Activated naive CD8-positive, alpha-beta T cell (primary cell): Measurements from ENCODE around the gene PAK4.
"Not testable (repeated sequence)": the region's sequence is repeated elsewhere in the genome, so short reads cannot be mapped to it uniquely, and the experiment has no call there.

Experiments
- H3K27ac Mint-ChIP-seq: one replicate; pipeline ENCODE4 v1.8.0; 2021; ENCODE audit warnings: mixed read lengths
- H3K27me3 Mint-ChIP-seq: one replicate; pipeline ENCODE4 v1.8.0; 2021; ENCODE audit warnings: mixed read lengths
- H3K36me3 Mint-ChIP-seq: one replicate; pipeline ENCODE4 v1.8.0; 2021; ENCODE audit warnings: mixed read lengths
- H3K4me1 Mint-ChIP-seq: one replicate; pipeline ENCODE4 v1.8.0; 2021; ENCODE audit warnings: low read depth, mixed read lengths
- H3K4me3 Mint-ChIP-seq: one replicate; pipeline ENCODE4 v1.8.0; 2021; ENCODE audit warnings: mild to moderate bottlenecking, mixed read lengths
- H3K9me3 Mint-ChIP-seq: one replicate; pipeline ENCODE4 v1.8.0; 2021; ENCODE audit warnings: low read depth, mixed read lengths

Gene PAK4

DNA sequence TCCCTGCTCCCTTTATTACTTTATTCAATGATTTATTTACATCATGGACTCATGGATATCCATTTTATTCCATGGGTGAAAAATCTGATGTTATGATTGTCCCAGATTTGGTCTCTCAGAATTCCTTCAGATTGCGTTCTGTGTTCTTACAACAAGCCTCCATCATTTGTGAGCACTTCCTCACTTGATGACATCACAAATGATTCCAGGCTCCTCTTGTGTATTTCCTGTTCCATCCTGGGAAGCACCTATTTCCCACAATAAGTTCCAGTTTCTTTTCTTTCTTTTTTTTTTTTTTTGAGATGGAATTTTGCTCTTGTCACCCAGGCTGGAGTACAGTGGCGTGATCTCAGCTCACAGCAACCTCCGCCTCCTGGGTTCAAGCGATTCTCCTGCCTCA is 34.7 kb upstream of the PAK4 start:
- Mint-ChIP-seq H3K4me3 (no peak overlapping the region), H3K36me3 (no peaks in the 10 kb centered on the region), H3K4me1 (no peaks in the 10 kb centered on the region), H3K27me3 (peaks cover 1% of the 10 kb centered on the region), H3K27ac (no peak overlapping the region), H3K9me3 (no peaks in the 10 kb centered on the region)

DNA sequence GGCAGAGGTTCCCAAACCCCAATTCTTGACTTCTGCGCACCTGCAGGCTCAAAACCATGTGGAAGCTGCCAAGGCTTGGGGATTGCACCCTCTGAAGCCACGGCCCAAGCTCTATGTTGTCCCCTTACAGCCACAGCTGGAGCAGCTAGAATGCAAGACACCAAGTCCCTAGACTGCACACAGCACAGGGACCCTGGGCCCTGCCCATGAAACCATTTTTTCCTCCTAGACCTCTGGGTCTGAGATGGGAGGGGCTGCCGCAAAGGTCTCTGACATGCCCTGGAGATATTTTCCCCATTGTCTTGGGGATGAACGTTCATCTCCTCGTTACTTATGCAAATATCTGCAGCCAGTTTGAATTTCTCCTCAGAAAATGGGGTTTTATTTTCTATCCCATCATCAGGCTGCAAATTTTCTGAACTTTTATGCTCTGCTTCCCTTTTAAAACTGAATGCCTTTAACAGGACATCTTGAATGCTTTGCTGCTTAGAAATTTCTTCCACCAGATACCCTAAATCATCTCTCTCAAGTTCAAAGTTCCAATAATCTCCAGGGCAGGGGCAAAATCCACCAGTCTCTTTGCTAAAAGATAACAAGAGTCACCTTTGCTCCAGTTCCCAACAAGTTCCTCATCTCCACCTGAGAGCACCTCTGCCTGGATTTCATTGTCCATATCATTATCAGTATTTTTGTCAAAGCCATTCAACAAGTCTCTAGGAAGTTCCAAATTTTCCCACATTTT is 29.6 kb upstream of the PAK4 start:
- H3K27ac Mint-ChIP-seq, H3K4me1 Mint-ChIP-seq, H3K36me3 Mint-ChIP-seq, H3K9me3 Mint-ChIP-seq, H3K4me3 Mint-ChIP-seq: not testable (repeated sequence)
- peaks cover 11% of the 10 kb centered on the region for H3K27me3 Mint-ChIP-seq

DNA sequence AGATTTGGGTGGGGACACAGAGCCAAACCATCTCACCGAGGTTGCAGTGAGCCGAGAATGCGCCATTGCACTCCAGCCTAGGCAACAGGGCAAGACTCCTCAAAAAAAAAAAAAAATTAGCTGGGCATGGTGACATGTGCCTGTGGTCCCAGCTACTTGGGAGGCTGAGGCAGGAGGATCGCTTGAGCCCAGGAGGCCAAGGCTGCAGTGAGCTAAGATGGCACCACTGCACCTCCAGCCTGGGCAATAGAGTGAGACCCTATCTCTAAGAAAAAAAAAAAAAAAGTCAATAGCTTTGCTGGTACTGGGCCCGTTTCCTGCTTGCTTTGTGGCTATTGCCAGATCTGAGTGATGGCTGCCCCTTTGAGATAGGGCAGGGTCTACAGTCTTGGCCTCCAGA is 28.3 kb upstream of the PAK4 start:
- no peaks in the 10 kb centered on the region for H3K9me3 Mint-ChIP-seq
- H3K4me1 Mint-ChIP-seq = no peaks in the 10 kb centered on the region
- H3K4me3 Mint-ChIP-seq = no peak overlapping the region
- peaks cover 10% of the 10 kb centered on the region for H3K27me3 Mint-ChIP-seq
- no peak overlapping the region for H3K27ac Mint-ChIP-seq
- H3K36me3 Mint-ChIP-seq = no peaks in the 10 kb centered on the region

DNA sequence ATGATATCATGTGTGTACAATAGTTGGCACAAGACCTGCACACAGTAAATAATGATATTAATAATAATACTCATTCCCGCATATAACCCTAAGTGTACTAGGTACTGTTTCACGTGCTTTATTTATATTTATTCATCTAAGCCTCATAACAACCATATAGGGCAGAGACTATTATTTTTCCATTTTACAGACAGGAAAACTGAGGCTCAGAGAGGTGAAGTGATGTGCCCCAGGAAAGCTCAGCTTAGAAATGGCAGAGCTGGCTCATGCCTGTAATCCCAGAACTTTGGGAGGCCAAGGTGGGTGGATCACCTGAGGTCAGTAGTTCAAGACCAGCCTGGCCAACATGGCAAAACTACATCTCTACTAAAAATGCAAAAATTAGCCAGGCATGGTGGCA is 27.9 kb upstream of the PAK4 start:
- H3K27me3 Mint-ChIP-seq = peaks cover 10% of the 10 kb centered on the region
- no peaks in the 10 kb centered on the region for H3K4me1 Mint-ChIP-seq
- no peak overlapping the region for H3K27ac Mint-ChIP-seq
- no peaks in the 10 kb centered on the region for H3K36me3 Mint-ChIP-seq
- H3K9me3 Mint-ChIP-seq = no peaks in the 10 kb centered on the region
- H3K4me3 Mint-ChIP-seq = no peak overlapping the region

DNA sequence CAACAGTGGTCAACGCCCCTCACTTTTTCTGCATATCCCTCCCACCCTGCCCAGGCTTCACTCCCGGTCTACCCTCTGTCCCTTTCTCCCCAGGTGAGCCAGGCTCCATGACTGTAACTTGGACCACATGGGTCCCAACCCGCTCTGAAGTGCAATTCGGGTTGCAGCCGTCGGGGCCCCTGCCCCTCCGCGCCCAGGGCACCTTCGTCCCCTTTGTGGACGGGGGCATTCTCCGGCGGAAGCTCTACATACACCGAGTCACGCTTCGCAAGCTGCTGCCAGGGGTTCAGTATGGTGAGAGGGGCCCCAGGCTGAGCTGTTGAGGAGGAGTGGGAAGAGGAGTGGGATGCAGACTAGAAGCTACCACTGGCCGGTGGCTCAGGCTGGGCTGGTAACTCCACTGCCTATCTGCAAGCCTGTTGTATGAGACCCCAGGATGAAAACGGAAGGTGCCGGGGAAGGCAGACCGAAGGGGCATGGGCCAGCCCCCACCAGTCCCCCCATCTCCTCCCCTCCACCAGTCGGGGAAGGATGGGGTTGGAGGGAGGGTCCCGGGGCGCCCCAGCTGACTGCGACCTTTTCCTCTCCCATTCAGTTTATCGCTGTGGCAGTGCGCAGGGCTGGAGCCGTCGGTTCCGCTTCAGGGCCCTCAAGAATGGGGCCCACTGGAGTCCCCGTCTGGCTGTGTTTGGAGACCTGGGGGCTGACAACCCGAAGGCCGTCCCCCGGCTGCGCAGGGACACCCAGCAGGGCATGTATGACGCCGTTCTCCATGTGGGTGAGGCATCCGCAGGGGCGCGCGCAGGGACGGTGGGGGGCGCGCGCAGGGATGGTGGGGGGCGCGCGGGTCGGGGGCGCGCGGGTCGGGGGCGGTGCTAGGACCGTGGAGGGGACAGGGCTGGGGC is 27.0 kb upstream of the PAK4 start:
- peaks cover 10% of the 10 kb centered on the region for H3K27me3 Mint-ChIP-seq
- no peaks in the 10 kb centered on the region for H3K36me3 Mint-ChIP-seq
- no peaks in the 10 kb centered on the region for H3K4me1 Mint-ChIP-seq
- H3K4me3 Mint-ChIP-seq = no peak overlapping the region
- no peaks in the 10 kb centered on the region for H3K9me3 Mint-ChIP-seq
- H3K27ac Mint-ChIP-seq = no peak overlapping the region

DNA sequence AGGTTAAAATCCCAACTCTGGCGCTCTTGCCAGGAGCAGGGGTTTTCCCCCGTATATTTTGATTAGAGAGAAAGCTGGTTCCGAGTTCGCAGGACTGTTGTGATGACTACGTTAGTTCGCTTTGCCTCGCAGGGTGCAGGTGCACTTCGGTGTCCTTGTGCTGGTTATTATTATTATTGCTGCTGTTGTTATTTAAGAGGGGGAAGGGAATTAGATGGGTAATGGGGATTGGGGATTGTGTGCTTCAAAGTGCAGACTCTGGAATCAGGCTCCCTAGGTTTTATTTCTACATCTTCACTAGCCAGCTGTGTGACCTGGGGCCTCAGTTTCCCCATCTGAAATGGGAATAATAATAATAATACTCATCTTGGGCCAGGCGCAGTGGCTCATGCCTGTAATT is 26.2 kb upstream of the PAK4 start:
- no peaks in the 10 kb centered on the region for H3K9me3 Mint-ChIP-seq
- H3K27me3 Mint-ChIP-seq = peaks cover 10% of the 10 kb centered on the region
- no peaks in the 10 kb centered on the region for H3K36me3 Mint-ChIP-seq
- H3K4me3 Mint-ChIP-seq = no peak overlapping the region
- no peaks in the 10 kb centered on the region for H3K4me1 Mint-ChIP-seq
- H3K27ac Mint-ChIP-seq = no peak overlapping the region

DNA sequence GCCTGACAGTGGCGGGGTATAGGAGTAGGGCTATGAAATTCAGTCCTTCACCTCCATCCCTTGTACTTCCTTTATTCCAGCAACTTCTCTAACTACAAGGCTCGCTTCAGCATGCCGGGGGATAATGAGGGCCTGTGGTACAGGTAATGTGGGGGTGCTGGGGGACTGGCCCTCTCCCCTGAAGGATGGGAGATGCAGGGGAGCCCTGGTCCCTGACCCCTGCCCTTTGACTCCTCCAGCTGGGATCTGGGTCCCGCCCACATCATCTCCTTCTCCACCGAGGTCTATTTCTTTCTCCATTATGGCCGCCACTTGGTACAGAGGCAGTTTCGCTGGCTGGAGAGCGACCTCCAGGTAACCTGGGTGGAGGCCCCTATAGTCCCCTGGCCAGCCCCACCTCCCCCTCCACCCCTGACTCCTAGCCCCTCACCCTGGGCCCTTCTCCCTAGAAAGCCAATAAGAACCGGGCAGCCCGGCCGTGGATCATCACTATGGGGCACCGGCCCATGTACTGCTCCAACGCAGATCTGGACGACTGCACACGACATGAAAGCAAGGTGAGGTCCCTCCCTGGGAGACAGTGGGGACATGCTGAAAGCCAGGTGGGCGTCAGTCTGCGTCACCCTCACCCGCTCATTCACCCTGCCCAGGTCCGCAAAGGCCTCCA is 25.0 kb upstream of the PAK4 start:
- Mint-ChIP-seq H3K9me3 (no peaks in the 10 kb centered on the region), H3K4me1 (no peaks in the 10 kb centered on the region), H3K4me3 (no peak overlapping the region), H3K36me3 (no peaks in the 10 kb centered on the region), H3K27ac (no peak overlapping the region), H3K27me3 (peaks cover 10% of the 10 kb centered on the region)

DNA sequence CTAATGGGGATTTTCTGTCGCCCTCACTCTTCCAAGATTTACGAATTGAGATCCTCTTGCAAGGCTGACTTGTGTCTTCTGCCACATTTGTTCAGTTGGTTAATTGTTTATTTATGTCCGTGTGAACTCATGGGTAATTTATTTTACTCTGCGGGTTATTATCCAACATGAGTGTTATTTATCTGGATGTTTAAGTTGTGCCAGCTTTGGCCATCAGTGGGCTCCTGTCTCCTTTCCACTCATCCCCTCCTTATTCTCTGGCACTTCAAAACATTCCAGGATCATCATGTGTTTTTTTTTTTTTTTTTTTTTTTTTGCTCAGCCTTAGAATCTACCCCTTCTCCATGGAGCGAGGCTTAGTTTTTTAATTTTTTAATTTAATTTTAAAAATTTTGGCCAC is 22.4 kb upstream of the PAK4 start:
- no peaks in the 10 kb centered on the region for H3K36me3 Mint-ChIP-seq
- H3K27me3 Mint-ChIP-seq = peaks cover 6% of the 10 kb centered on the region
- H3K27ac Mint-ChIP-seq = no peak overlapping the region
- no peaks in the 10 kb centered on the region for H3K4me1 Mint-ChIP-seq
- H3K9me3 Mint-ChIP-seq = no peaks in the 10 kb centered on the region
- no peak overlapping the region for H3K4me3 Mint-ChIP-seq

DNA sequence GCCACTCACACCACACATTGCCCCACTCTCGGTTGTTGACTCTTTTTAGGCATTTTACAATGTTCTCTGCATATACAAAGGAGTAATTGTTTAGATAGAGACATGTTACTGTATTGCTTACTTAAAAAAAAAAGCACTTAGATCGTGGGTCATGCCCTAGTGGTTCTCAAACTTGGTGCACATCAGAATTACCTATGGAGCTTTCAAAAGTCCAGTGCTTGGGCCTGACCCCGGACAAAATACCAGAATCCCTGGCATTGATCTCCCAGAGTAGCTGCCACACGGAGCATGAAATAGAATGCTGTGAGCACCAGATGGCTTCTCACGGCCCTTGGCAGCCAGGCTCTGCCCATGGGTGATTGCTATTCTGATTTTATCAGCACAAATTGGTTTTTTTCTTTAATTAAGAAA is 21.4 kb upstream of the PAK4 start:
- Mint-ChIP-seq H3K9me3 (no peaks in the 10 kb centered on the region), H3K27me3 (peaks cover 2% of the 10 kb centered on the region), H3K4me1 (no peaks in the 10 kb centered on the region), H3K4me3 (no peak overlapping the region), H3K27ac (no peak overlapping the region), H3K36me3 (no peaks in the 10 kb centered on the region)

DNA sequence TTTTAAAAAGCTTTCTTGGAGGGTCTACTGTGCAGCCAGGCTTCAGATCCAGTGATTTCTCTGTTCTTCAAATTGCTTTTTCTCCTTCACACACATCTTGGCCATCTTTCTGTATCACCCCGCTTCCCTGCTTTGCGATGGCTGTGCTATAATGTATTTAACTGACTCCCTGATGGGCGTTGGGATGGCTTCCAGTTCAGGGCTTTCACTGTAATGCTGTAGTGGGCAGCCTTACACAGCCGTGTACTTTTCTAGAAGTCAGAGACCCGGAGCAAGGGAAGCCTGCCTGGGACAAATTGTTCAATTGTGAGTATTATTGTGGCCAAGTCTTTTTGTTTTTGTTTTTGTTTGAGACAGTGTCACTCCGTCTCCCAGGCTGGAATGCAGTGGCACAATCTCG is 19.4 kb upstream of the PAK4 start:
- no peak overlapping the region for H3K27ac Mint-ChIP-seq
- no peak overlapping the region for H3K4me3 Mint-ChIP-seq
- peaks cover 4% of the 10 kb centered on the region for H3K4me1 Mint-ChIP-seq
- H3K27me3 Mint-ChIP-seq = peaks cover 2% of the 10 kb centered on the region
- H3K9me3 Mint-ChIP-seq = no peaks in the 10 kb centered on the region
- no peaks in the 10 kb centered on the region for H3K36me3 Mint-ChIP-seq

DNA sequence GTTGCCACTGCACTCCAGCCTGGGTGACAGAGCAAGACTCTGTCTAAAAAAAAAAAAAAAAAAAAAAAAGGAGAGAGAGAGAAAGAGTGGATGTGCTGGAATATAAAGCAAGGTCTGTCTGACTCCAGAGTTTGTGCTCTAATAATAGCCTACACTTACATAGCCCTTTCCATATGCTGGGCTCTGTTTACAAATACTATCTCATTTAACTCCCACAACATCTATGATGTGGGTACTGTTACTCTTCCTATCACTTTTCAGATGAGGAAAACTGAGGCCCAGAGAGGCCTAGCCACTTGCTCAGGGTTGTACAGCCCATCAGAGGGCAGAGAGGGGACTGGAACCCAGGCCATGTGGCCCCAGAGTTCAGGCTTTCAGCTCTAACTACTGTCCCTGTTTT is 15.9 kb upstream of the PAK4 start:
- Mint-ChIP-seq H3K9me3 (no peaks in the 10 kb centered on the region), H3K4me3 (no peak overlapping the region), H3K27ac (no peak overlapping the region), H3K27me3 (peaks cover 2% of the 10 kb centered on the region), H3K36me3 (no peaks in the 10 kb centered on the region), H3K4me1 (peaks cover 4% of the 10 kb centered on the region)

DNA sequence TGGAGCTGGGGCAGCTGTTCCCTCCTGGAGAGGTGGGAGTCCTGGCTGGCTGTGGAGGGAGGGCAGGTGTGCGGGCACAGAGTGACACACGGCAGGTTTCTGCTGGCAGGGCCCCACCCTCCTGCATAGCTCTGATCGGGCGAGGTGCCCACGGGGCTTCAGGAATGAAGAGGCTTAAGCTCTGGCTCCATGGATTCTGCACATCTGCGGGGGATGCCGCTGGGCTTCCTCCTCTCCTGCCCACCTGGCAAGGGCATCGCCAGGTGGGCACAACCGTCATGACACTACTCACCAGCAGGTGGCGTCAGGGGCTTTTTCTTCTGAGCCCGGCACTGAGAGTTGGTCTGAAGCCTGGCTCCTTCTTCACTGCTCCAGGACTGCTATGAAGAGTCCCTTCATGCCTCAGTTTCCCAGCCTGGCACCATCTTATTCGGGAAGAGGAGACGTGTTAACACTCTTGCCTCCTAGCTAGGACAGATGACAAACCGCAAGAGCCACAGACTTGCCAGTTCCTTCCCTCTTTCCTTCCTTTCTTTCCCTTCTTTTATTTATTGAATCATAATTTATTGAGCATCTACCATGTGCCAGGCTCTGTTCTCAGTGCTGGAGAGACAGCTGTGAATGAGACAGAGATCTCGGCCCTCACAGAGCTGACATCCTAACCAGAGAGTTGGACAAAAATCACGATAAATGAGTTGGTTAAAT is 15.2 kb upstream of the PAK4 start:
- H3K9me3 Mint-ChIP-seq = no peaks in the 10 kb centered on the region
- no peak overlapping the region for H3K4me3 Mint-ChIP-seq
- peaks cover 2% of the 10 kb centered on the region for H3K27me3 Mint-ChIP-seq
- H3K4me1 Mint-ChIP-seq = peaks cover 4% of the 10 kb centered on the region
- no peak overlapping the region for H3K27ac Mint-ChIP-seq
- no peaks in the 10 kb centered on the region for H3K36me3 Mint-ChIP-seq

DNA sequence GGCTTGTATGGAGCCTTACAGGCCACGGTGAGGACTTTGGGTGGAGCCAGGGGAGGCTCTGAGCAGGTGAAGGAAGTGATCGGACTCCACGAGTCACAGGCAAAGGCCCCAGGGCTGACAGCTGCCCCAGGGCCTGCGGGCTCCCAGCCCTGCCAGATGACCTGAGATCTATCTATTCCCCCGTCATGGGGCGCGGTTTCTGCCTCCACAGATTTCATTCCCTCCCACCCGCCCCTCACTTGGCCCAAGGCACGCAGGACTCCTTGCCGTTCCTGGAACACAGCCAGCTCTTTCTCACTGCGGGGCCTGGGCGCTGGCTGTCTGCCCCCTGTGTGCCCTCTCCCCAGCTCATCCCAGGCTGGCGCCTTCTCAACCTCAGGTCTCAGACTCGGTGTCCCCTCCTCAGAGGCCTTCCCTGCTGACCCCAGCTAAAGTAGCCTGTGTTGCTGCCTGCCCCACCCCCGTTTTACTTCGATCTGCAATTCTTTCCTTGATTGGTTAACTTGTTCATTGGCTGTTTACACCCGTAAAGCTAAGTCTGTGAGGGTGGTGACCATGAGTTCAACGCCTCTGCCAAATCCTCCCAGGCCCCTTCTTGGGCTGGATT is 13.9 kb upstream of the PAK4 start:
- Mint-ChIP-seq H3K9me3 (no peaks in the 10 kb centered on the region), H3K27me3 (peaks cover 2% of the 10 kb centered on the region), H3K4me3 (no peak overlapping the region), H3K4me1 (peaks cover 4% of the 10 kb centered on the region), H3K27ac (no peak overlapping the region), H3K36me3 (no peaks in the 10 kb centered on the region)

DNA sequence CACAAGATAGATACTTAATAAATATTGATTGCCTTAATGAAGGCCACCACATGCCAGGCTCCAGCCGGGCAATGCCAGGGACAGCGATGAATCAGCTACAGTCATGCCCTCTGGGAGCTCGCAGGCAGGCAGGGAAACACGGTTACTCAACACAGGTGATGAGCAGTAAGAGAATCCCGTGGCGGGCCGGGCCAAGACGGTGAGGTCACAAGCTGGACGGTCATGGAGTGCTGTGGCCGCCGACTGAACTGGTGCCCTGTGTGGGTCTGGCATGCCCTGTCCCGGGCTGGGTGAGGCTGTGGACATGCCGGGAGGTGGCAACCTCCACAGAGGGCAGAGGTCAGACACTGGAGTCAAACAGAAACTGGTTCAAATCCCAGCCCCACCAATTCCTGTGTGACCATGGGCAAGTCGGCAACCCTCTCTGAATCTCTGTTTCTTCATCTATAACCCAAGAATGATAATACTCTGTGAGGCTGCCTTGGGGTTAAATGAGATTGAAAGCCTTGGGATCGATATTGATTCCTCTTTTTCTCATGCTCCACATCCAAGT is 13.2 kb upstream of the PAK4 start:
- H3K27ac Mint-ChIP-seq = no peak overlapping the region
- H3K27me3 Mint-ChIP-seq = peaks cover 2% of the 10 kb centered on the region

More for the DNA sequence above, 13.2 kb upstream of the PAK4 start:
- no peaks in the 10 kb centered on the region for H3K36me3 Mint-ChIP-seq
- no peaks in the 10 kb centered on the region for H3K9me3 Mint-ChIP-seq
- peaks cover 4% of the 10 kb centered on the region for H3K4me1 Mint-ChIP-seq
- no peak overlapping the region for H3K4me3 Mint-ChIP-seq
